Stomach (tissue), 4 donors: Measurements from ENCODE around the gene GLDN.

Source experiments
- CTCF ChIP-seq, 7 experiments: fragments of 450-650 bp in 4 of 7; fragments of 200-600 bp in 3 of 7; sonication (generic) in 3 of 7; IDR thresholded peaks; one replicate each; pipeline ENCODE4 v1.5.1; 2016 to 2019; ENCODE audit warnings: antibody characterized with exemption in 7 of 7, control low read depth in 2 of 7, mild to moderate bottlenecking in 1 of 7
- EP300 ChIP-seq: sonication (generic); formaldehyde crosslinking; IDR thresholded peaks from one replicate; pipeline ENCODE4 v1.6.1; 2017; ENCODE audit warnings: antibody characterized with exemption
- POLR2A ChIP-seq, 4 donors: fragments of 450-650 bp; IDR thresholded peaks; one replicate each; pipeline ENCODE4 v1.6.1; 2016; ENCODE audit warnings: antibody characterized with exemption in 4 of 4, control low read depth in 2 of 4, mild to moderate bottlenecking in 1 of 4, moderate library complexity in 1 of 4

GRCh38 chr15:51366071-51366470 lies 24.6 kb downstream of the GLDN start:
- TF ChIP-seq EP300 (no peak), POLR2A (IDR thresholded peaks at IDR 0.05) (no peak), CTCF (IDR thresholded peaks at IDR 0.05) (no peak)
